Right lobe of liver (tissue), 4 donors: Measurements from ENCODE around the gene MATN4.

Source experiments
- CTCF ChIP-seq, 4 donors: fragments of 200-600 bp in 3 of 4; fragments of 450-650 bp in 1 of 4; IDR thresholded peaks; one replicate each; pipeline versions ENCODE4 v1.5.1 to v1.8.0; 2016 to 2022; ENCODE audit warnings: antibody characterized with exemption in 4 of 4, mild to moderate bottlenecking in 2 of 4
- POLR2A ChIP-seq: fragments of 450-650 bp; IDR thresholded peaks from one replicate; pipeline ENCODE4 v1.6.1; 2017; ENCODE audit warnings: antibody characterized with exemption, mild to moderate bottlenecking
- donor health status: DM: no; HTN: no; CAD: no.
- donor health status: DM: no; HTN: no; CAD: no.
- donor health status: DM: no; HTN: yes; CAD: no.

GRCh38 chr20:45329497-45330319 lies 21.6 kb upstream of the MATN4 start:
- peak in 1 of 4 donors; percentile 12 for TF ChIP-seq CTCF (IDR thresholded peaks at IDR 0.05)
- no peak for TF ChIP-seq POLR2A
